ENCODE measurements around the gene MAGEF1. TPM values are rescaled to one million over a fixed set of nuclear protein-coding genes. Genes with fewer than 3 reads are reported as not detected.

Gene MAGEF1
- total and polyA plus RNA-seq, 2 donors (not counting 3 experiments of a cell fraction or from before 2014, with no cell fraction given): 7.0 to 14.2 TPM

GRCh38 chr3:184713040-184713355, 1.1 kb upstream of the MAGEF1 start:
- H3K9me1 ChIP-seq (replicated peaks; ENCODE audit: control insufficient read depth, extremely low read depth, insufficient read depth, low read length): no peaks in the 10 kb centered on the region
- H3K4me3 ChIP-seq (replicated peaks in 1 of 3; ENCODE audit: insufficient read depth in 1 of 3, low read depth in 1 of 3, low read length in 3 of 3): no peak overlapping the region
- H3K79me2 ChIP-seq (ENCODE audit: control insufficient read depth, insufficient read depth, low read length): no peaks in the 10 kb centered on the region
- H3K27ac ChIP-seq (ENCODE audit: insufficient read depth, low read depth, low read length): no peak overlapping the region
- H3K27me3 ChIP-seq (ENCODE audit: control insufficient read depth in 2 of 2, insufficient read depth in 2 of 2, low read length in 2 of 2): peaks cover 0 to 2% of the 10 kb centered on the region in 2 experiments
- POLR2A ChIA-PET: no interaction called here
- H3K36me3 ChIP-seq (ENCODE audit: control insufficient read depth in 2 of 2, extremely low read depth in 1 of 2, insufficient read depth in 2 of 2, low read length in 2 of 2): no peaks in the 10 kb centered on the region
- BruUV-seq (replicated peaks): no TSS peak
- no peaks in the 10 kb centered on the region for H3K9me3 ChIP-seq (replicated peaks; ENCODE audit: control insufficient read depth, insufficient read depth, low read length)
- no peak overlapping the region for H2AFZ ChIP-seq (ENCODE audit: low read depth, low read length)
- CTCF ChIA-PET: interaction anchor here (1.0 to 2.2 kb wide), 4 partner anchors 14 to 152 kb away, joined by 3 to 10 read pairs (median 5); partner anchors contain the start of gene EPHB3
- TF ChIP-seq JUN (IDR thresholded peaks at IDR 0.05; ENCODE audit: borderline replicate concordance, insufficient read depth, insufficient read length, low read depth): no peak
- H4K20me1 ChIP-seq (replicated peaks; ENCODE audit: control insufficient read depth, extremely low read depth, insufficient read depth, low read length): no peaks in the 10 kb centered on the region
- H3K4me1 ChIP-seq (ENCODE audit: control insufficient read depth, extremely low read depth, insufficient read depth, low read length): peaks cover 10% of the 10 kb centered on the region
- H3K4me2 ChIP-seq (ENCODE audit: insufficient read depth, low read length): no peak overlapping the region
- FAIRE-seq (no peak), DNase-seq (ENCODE audit: low read depth, low spot score) (no peak)
- intact Hi-C loops (cut with micrococcal nuclease): loop anchor here (5.0 kb wide), 1 partner anchor 131 kb away; no protein-coding TSS in a partner anchor
- dilution Hi-C loops (cut with MboI; ENCODE audit: extremely low pct_ligation_motif_present, low sequenced_read_pairs): no loop called here
- H3K9ac ChIP-seq (replicated peaks; ENCODE audit: extremely low read depth, insufficient read depth, low read length): no peak overlapping the region

DNA sequence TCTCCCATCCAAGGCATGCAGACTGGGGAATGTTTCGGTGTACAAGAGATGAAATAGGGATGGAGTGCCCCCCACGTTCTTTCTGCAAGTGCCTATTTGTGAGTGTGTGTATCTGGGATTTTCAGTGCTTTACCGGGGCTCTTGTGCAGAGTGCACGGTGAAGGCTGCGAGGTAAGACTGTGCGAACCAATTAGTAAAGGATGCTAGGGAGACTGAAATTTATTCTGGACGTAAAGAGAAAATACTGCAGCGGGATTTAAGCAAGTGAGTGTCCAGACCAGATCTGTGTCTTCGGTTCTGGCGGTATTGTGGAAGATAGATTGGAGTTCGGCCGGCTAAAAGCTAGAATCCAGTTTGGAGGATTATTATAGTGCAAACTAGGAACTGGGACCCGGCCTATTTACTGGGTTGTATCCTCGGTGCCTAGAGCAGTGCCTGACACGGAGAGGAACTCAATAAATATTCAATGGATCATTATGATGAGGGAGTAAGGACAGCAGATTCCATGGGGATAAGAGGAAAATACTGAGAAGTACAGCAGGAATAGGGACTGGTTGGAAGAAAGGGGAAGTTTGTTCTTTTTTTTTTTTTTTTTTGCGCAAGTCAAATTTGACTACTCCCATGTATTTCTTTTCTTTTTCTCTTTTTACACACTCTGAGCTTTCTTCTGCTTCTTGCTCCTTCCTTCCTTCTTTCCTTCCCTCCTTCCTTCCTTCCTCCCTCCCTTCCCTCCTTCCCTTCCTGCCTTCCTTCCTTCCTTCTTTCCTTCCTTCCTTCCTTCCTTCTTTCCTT, 580 bp upstream of the MAGEF1 start:
- peak; percentile 40 for FAIRE-seq
- ChIA-PET CTCF (interaction anchor here (1.0 to 2.2 kb wide), 4 partner anchors 14 to 151 kb away, joined by 3 to 10 read pairs (median 5); partner anchors contain the start of gene EPHB3), POLR2A (no interaction called here)
- Histone ChIP-seq H3K9me1 (replicated peaks; ENCODE audit: control insufficient read depth, extremely low read depth, insufficient read depth, low read length) (no peaks in the 10 kb centered on the region), H3K27ac (ENCODE audit: insufficient read depth, low read depth, low read length) (no peak overlapping the region), H3K36me3 (ENCODE audit: control insufficient read depth in 2 of 2, extremely low read depth in 1 of 2, insufficient read depth in 2 of 2, low read length in 2 of 2) (no peaks in the 10 kb centered on the region), H3K9me3 (replicated peaks; ENCODE audit: control insufficient read depth, insufficient read depth, low read length) (no peaks in the 10 kb centered on the region), H4K20me1 (replicated peaks; ENCODE audit: control insufficient read depth, extremely low read depth, insufficient read depth, low read length) (no peaks in the 10 kb centered on the region), H3K4me1 (ENCODE audit: control insufficient read depth, extremely low read depth, insufficient read depth, low read length) (peaks cover 10% of the 10 kb centered on the region), H3K4me2 (ENCODE audit: insufficient read depth, low read length) (peak overlapping the region; percentile 85), H3K4me3 (replicated peaks in 1 of 3; ENCODE audit: insufficient read depth in 1 of 3, low read depth in 1 of 3, low read length in 3 of 3) (peak overlapping the region in 2 of 3 experiments; percentile 73), H3K9ac (replicated peaks; ENCODE audit: extremely low read depth, insufficient read depth, low read length) (no peak overlapping the region), H3K79me2 (ENCODE audit: control insufficient read depth, insufficient read depth, low read length) (no peaks in the 10 kb centered on the region), H3K27me3 (ENCODE audit: control insufficient read depth in 2 of 2, insufficient read depth in 2 of 2, low read length in 2 of 2) (no peaks in the 10 kb centered on the region), H2AFZ (ENCODE audit: low read depth, low read length) (peak overlapping the region; percentile 93)
- intact Hi-C loops (cut with micrococcal nuclease): loop anchor here (1.0 to 5.0 kb wide), 3 partner anchors 93 to 151 kb away; partner anchors contain the start of gene EPHB3
- BruUV-seq (replicated peaks): no TSS peak
- TF ChIP-seq MAX (IDR thresholded peaks at IDR 0.05; ENCODE audit: insufficient read depth, insufficient read length) (no peak), POLR2AphosphoS5 (IDR thresholded peaks at IDR 0.05; ENCODE audit: insufficient read depth, low read depth, low read length) (no peak), MYC (IDR thresholded peaks at IDR 0.05; ENCODE audit: low read depth, low read length) (no peak), JUN (IDR thresholded peaks at IDR 0.05; ENCODE audit: borderline replicate concordance, insufficient read depth, insufficient read length, low read depth) (no peak), GATA2 (IDR thresholded peaks at IDR 0.05; ENCODE audit: insufficient read depth, insufficient read length, low read depth, low read length) (no peak), EZH2 (IDR thresholded peaks at IDR 0.05; ENCODE audit: borderline replicate concordance, low read depth, low read length, severe bottlenecking) (no peak), FOS (IDR thresholded peaks at IDR 0.05; ENCODE audit: borderline replicate concordance, insufficient read depth, low read length) (no peak), POLR2A (IDR thresholded peaks at IDR 0.05; ENCODE audit: low read depth, low read length) (no peak)
- TF ChIP-seq, protein P1, sequence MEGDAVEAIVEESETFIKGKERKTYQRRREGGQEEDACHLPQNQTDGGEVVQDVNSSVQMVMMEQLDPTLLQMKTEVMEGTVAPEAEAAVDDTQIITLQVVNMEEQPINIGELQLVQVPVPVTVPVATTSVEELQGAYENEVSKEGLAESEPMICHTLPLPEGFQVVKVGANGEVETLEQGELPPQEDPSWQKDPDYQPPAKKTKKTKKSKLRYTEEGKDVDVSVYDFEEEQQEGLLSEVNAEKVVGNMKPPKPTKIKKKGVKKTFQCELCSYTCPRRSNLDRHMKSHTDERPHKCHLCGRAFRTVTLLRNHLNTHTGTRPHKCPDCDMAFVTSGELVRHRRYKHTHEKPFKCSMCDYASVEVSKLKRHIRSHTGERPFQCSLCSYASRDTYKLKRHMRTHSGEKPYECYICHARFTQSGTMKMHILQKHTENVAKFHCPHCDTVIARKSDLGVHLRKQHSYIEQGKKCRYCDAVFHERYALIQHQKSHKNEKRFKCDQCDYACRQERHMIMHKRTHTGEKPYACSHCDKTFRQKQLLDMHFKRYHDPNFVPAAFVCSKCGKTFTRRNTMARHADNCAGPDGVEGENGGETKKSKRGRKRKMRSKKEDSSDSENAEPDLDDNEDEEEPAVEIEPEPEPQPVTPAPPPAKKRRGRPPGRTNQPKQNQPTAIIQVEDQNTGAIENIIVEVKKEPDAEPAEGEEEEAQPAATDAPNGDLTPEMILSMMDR (IDR thresholded peaks at IDR 0.05; ENCODE audit: extremely low read depth in 1 of 2, insufficient read depth in 1 of 2, low read depth in 1 of 2, low read length in 2 of 2): no peak
- dilution Hi-C loops (cut with MboI; ENCODE audit: extremely low pct_ligation_motif_present, low sequenced_read_pairs): no loop called here
- DNase-seq (ENCODE audit: low read depth, low spot score): no peak

Measured in endothelial cell of umbilical vein (primary cell).